Ramos (cell line): ENCODE measurements around the gene CADM2.

ENCODE experiments used
- in situ Hi-C: fragments of 300-500 bp; cut with MboI; formaldehyde crosslinking; loops from one replicate; pipeline ENCODE4 v1.14.3; 2022; ENCODE audit warnings: low sequenced_read_pairs; ENCODE audit not compliant: unreplicated experiment

Gene CADM2

DNA sequence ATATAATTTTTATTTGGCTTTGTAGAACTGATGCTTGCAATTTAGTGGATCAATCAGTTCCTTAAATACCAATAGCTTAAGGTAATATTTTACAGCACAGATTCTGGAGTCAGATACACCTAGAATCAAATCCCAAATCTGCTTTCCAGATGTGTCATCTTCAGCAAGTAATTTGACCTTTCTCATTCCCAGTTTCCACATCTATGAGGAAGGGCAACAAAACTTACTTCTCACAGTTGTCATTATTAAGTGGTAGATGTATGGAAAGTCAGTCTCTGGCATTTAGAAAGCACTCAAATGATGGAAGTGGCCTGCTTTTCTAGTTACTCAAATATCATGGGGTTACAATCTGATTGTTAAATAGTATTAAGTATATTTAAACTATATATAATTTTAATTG, 767.0 kb downstream of the CADM2 start:
- in situ Hi-C loops: no loop called here

- in situ Hi-C loops: no loop called here
Observed at GRCh38 chr3:85726241-85726640, 767.5 kb downstream of the CADM2 start.

- in situ Hi-C loops: no loop called here
Observed at GRCh38 chr3:85737846-85738245, 779.1 kb downstream of the CADM2 start.

- in situ Hi-C loops: no loop called here
Observed at GRCh38 chr3:85740561-85740960, 781.8 kb downstream of the CADM2 start.

- in situ Hi-C loops: no loop called here
Observed at GRCh38 chr3:85758442-85758841, 799.7 kb downstream of the CADM2 start.

DNA sequence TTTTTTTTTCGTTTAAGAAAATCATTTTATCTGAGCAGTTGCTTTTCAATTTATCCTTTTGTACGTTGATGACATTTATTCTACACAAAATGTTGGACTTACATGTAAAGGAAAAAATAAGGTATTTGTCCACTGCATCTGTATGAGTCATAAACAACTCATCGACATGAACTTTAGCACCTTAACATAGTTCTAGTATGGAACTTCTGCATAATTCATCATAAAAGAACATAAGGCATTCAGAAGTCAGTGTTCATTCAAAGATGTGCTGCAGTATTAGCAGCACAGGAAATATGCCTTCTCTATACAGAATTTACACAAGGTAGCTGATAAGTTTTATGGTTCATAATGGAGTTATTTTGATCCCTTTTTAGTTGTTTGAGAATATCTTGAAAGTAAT, 801.6 kb downstream of the CADM2 start:
- in situ Hi-C loops: no loop called here

GRCh38 chr3:85780806-85781205, 822.0 kb downstream of the CADM2 start:
- in situ Hi-C loops: no loop called here

DNA sequence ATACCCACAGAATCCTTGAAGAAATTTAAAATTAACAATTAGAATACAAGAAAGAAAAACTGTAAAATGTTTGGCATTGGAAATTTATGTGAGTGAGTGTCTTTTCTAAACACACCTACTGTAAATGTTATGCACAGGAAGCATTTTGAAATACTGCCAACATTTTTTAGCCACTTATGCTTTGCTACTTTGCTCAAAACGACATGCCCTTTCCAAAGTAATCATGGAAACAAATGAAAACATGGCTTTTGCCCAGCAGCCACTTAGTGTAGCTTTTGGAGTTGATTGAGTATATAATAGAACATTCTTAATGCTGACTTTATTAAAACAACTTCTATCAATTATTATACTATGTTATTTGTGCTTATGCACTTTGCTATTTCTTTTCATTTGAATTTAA, 823.0 kb downstream of the CADM2 start:
- in situ Hi-C loops: no loop called here

GRCh38 chr3:85783291-85783690, 824.5 kb downstream of the CADM2 start:
- in situ Hi-C loops: no loop called here

GRCh38 chr3:85785766-85786165, 827.0 kb downstream of the CADM2 start:
- in situ Hi-C loops: no loop called here

DNA sequence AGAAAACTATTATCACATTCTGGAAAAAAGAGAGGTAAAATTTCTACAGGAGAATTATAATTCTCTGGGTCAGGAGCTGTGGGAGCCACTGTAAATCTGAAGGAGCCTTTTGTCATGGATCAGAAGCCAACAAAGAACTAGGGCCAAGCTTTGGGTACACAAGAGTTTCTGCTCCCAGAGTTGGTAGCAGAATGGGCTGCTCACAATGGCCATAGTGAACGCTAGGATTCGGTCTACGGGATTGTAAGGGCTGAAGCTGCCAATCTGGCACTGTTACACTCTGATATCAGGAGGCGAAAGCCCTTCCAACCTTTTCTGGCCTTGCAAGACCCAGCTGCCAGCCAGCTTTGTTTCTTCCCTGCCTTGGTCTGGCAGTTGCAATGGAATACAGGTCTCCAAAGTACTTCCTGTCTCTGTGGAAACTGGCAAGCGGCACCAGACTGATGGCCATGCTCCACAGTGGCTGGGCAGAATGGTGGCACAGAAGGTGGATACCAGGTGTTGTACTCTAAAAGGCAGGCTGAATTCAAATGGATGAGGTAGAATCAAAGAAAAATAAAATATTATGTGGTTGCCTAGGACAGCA, 831.7 kb downstream of the CADM2 start:
- in situ Hi-C loops: no loop called here

DNA sequence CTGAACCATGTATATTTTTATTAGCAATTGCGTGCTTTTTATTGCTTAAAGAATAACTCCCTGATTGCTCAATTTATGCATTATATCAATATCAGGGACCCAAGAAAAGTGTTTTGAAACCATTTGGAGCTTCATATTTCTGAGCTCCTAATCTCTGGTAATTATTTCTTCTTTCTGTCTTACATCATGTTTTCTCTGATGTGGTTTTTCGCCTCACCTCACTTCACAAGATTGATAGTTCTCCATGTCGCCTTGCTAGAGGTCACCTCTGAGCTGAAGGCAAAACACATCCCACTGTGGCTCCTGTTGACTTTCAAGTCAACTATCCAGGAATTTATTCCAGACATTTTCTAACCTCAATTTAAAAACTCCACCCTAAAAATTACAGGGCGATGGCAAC, 837.4 kb downstream of the CADM2 start:
- in situ Hi-C loops: no loop called here

GRCh38 chr3:85800676-85801075, 841.9 kb downstream of the CADM2 start:
- in situ Hi-C loops: no loop called here

- in situ Hi-C loops: no loop called here
Observed at GRCh38 chr3:85801955-85802354, 843.2 kb downstream of the CADM2 start.

- in situ Hi-C loops: no loop called here
Observed at GRCh38 chr3:85808755-85809154, 850.0 kb downstream of the CADM2 start.

DNA sequence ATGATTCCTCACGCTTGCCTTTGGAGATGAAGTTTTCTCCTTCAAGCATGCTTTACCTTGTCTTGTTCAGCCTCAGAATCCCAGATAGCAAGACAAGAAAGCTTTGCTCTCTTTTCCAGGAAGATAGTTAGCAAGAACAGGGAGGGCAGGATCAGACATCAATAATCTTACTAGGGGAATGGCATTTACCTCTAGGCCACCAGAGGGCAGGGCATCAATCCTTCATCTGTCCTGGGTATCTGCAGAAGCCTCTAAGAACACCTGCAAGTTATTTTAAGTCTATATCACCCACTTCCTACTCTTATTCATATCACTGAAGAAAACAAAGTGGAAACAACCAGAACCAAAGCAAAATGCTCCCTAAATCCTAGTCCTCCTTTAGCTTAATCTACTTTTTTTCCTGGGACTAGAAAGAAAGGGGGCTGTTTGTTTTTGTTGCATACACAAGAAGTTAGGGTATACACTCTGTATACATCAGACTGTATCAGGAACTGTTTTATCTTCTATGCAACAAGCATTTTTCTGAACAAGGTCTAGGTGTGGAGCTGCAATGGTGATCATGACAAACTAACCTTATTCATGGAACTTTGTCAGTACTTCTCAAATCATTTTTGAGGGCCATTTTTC, 862.5 kb downstream of the CADM2 start:
- in situ Hi-C loops: no loop called here

- in situ Hi-C loops: no loop called here
Observed at GRCh38 chr3:85835857-85836440, 877.2 kb downstream of the CADM2 start.

DNA sequence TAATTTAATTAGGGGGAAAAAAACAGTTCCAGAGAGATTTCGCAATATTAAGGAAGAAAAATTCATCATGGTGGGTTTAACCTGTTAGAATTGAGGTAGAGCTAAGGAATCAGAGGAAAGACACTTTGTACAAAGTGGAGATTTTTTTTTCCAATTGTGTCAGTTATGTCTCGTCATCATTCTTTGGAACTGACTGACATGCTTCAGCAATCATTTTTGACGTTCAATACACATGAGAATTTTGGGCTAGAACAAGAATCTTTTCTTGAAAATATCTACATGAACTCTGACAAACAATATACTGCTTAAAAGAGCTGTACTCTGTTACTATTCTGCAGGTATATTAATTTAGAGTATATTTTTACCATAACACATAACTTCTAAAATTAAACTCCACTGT, 878.6 kb downstream of the CADM2 start:
- in situ Hi-C loops: no loop called here

DNA sequence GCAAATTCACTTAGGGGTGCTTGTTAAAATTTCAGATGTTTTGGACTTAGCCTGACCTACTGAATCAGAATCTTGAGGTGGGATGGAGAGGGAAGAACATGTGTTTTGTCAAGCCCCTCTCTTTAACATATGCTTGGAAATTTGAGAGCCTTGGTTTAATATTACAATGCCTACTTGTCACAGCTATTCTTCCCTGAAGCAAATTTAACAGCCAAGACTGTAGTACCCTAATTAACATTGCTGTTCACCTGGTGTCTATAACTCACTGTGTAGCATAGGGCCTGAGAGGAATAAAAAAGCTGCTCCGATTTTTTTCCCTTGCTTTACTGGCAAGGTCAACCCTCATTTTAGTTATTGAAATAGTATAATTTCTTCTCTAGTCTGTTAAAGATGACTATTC, 880.1 kb downstream of the CADM2 start:
- in situ Hi-C loops: no loop called here

DNA sequence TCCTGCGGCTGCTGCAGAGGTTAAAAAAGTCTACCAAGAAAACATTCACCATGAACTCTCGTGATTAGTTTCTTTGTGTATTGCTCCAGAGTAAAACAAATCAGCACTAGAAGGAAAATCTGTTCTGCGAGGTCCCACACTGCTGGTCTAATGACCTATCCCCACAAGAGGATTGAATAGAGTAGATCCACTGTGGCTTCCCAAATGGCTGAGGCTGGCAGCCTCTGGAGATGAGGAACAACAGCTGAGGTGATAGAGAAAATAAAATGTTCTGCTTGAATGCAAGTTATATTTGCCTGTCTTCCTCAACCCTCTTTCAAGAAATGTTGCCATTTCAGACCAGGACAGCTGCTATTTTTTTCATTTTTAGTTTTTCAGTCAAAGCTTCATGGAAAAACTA, 883.3 kb downstream of the CADM2 start:
- in situ Hi-C loops: no loop called here

- in situ Hi-C loops: no loop called here
Observed at GRCh38 chr3:85846940-85847339, 888.2 kb downstream of the CADM2 start.

DNA sequence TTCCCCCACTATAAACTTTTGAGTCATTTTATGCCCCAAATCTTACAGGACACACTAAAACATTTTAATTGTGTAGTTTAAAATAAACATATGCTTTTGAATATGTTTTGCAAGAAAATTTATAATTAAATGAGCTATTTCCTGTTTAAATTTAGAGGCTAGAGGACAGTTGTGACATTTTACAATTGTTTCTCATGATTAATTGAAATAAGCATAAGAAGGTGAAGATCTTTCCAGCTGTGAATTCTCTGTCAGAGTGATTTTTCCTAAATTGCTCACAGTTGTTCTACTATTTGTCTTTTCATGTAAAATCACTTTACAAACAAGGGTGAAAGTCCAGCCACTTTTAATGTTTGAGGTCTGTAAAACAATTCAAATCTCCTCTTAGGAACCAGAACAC, 892.3 kb downstream of the CADM2 start:
- in situ Hi-C loops: no loop called here
